Measurements from ENCODE around the gene SAMD9.

GRCh38 chr7:93053949-93054943 is 63.5 kb downstream of the SAMD9 start:
- no peak for TF ChIP-seq EZH2 (IDR thresholded peaks at IDR 0.05; ENCODE audit: low read length)
- TF ChIP-seq CTCF (optimal IDR thresholded peaks at IDR 0.05 in 1 of 3, IDR thresholded peaks at IDR 0.05 in 1 of 3, conservative IDR thresholded peaks at IDR 0.05 in 1 of 3; ENCODE audit: extremely low read depth in 1 of 3, insufficient read depth in 2 of 3, low read length in 3 of 3): no peak

Data from keratinocyte (primary cell).